PC-9 (cell line): Measurements from ENCODE around the gene KPNB1.

Experiments used
- CTCF ChIP-seq: fragments of 200-600 bp; sonication (generic); conservative IDR thresholded peaks from 2 replicates; pipeline ENCODE4 v1.6.1; 2017; ENCODE audit warnings: mixed run types, antibody characterized with exemption, mild to moderate bottlenecking, moderate library complexity
- EZH2 ChIP-seq: fragments of 200-600 bp; sonication (generic); IDR thresholded peaks from 2 replicates; pipeline ENCODE4 v1.8.0; 2017; ENCODE audit warnings: antibody characterized with exemption, low read depth

GRCh38 chr17:47727704-47728036 is 78.0 kb downstream of the KPNB1 start:
- TF ChIP-seq CTCF, result no peak
- no peak for TF ChIP-seq EZH2
